ENCODE measurements around the gene OSBPL3. TPM values are rescaled to one million over a fixed set of nuclear protein-coding genes. Genes with fewer than 3 reads are reported as not detected.

Gene OSBPL3
- total RNA-seq, 1 experiment from 2014 or later, result 45.1 TPM

- TF ChIP-seq CTCF (IDR thresholded peaks at IDR 0.05; ENCODE audit: insufficient read depth in 1 of 2, low read depth in 1 of 2, low read length in 1 of 2, severe bottlenecking in 1 of 2, unreplicated experiment in 1 of 2), result no peak
- Mint-ChIP-seq H3K4me3 (ENCODE audit: unreplicated experiment) (no peak overlapping the region), H3K27me3 (ENCODE audit: insufficient read depth, unreplicated experiment) (no peaks in the 10 kb centered on the region), H3K9me3 (ENCODE audit: unreplicated experiment) (no peaks in the 10 kb centered on the region), H3K4me1 (ENCODE audit: low read depth, unreplicated experiment) (peaks cover 12% of the 10 kb centered on the region), H3K36me3 (ENCODE audit: insufficient read depth, unreplicated experiment) (peaks cover 25% of the 10 kb centered on the region), H3K27ac (ENCODE audit: unreplicated experiment) (no peak overlapping the region)
- Histone ChIP-seq H3K4me3 (ENCODE audit: low read depth, low read length) (no peak overlapping the region), H3K27me3 (replicated peaks; ENCODE audit: control insufficient read depth, insufficient read depth, low read length) (no peaks in the 10 kb centered on the region), H3K36me3 (ENCODE audit: control insufficient read depth, insufficient read depth, low read length) (peaks cover 4% of the 10 kb centered on the region), H3K9me3 (no peaks in the 10 kb centered on the region), H3K4me1 (0 out of 2 replicates have a peak, but pooled peaks cover 5% of the 10 kb centered on the region)
- intact Hi-C loops (cut with micrococcal nuclease; ENCODE audit: unreplicated experiment), result no loop called here
- no TSS peak for BruUV-seq (replicated peaks)
- DNase-seq, result no peak
- CTCF ChIA-PET, result no interaction called here
- POLR2A ChIA-PET, result no interaction called here
Measured at GRCh38 chr7:24848878-24849277, 131.1 kb downstream of the OSBPL3 start.

- no TSS peak for BruUV-seq (replicated peaks)
- peaks cover 26% of the 10 kb centered on the region for H3K36me3 Mint-ChIP-seq (ENCODE audit: insufficient read depth, unreplicated experiment)
- H3K9me3 ChIP-seq, result no peaks in the 10 kb centered on the region
- no peak for DNase-seq
- CTCF ChIA-PET, result no interaction called here
- H3K9me3 Mint-ChIP-seq (ENCODE audit: unreplicated experiment), result no peaks in the 10 kb centered on the region
- intact Hi-C loops (cut with micrococcal nuclease; ENCODE audit: unreplicated experiment), result no loop called here
- no peaks in the 10 kb centered on the region for H3K27me3 ChIP-seq (replicated peaks; ENCODE audit: control insufficient read depth, insufficient read depth, low read length)
- no peak for TF ChIP-seq CTCF (IDR thresholded peaks at IDR 0.05; ENCODE audit: insufficient read depth in 1 of 2, low read depth in 1 of 2, low read length in 1 of 2, severe bottlenecking in 1 of 2, unreplicated experiment in 1 of 2)
- H3K4me1 Mint-ChIP-seq (ENCODE audit: low read depth, unreplicated experiment), result peaks cover 23% of the 10 kb centered on the region
- no peak overlapping the region for H3K4me3 ChIP-seq (ENCODE audit: low read depth, low read length)
- H3K36me3 ChIP-seq (ENCODE audit: control insufficient read depth, insufficient read depth, low read length), result peaks cover 4% of the 10 kb centered on the region
- no peaks in the 10 kb centered on the region for H3K27me3 Mint-ChIP-seq (ENCODE audit: insufficient read depth, unreplicated experiment)
- POLR2A ChIA-PET, result no interaction called here
- H3K27ac Mint-ChIP-seq (ENCODE audit: unreplicated experiment), result no peak overlapping the region
- H3K4me3 Mint-ChIP-seq (ENCODE audit: unreplicated experiment), result no peak overlapping the region
- peaks cover 5% of the 10 kb centered on the region; the same call in 1 of the 2 replicates for H3K4me1 ChIP-seq
Measured at GRCh38 chr7:24847754-24848153, 132.2 kb downstream of the OSBPL3 start.

- no peaks in the 10 kb centered on the region for H3K27me3 ChIP-seq (replicated peaks; ENCODE audit: control insufficient read depth, insufficient read depth, low read length)
- no peak overlapping the region for H3K4me3 ChIP-seq (ENCODE audit: low read depth, low read length)
- Mint-ChIP-seq H3K9me3 (ENCODE audit: unreplicated experiment) (no peaks in the 10 kb centered on the region), H3K27ac (ENCODE audit: unreplicated experiment) (no peak overlapping the region), H3K27me3 (ENCODE audit: insufficient read depth, unreplicated experiment) (no peaks in the 10 kb centered on the region), H3K36me3 (ENCODE audit: insufficient read depth, unreplicated experiment) (peaks cover 25% of the 10 kb centered on the region), H3K4me3 (ENCODE audit: unreplicated experiment) (no peak overlapping the region), H3K4me1 (ENCODE audit: low read depth, unreplicated experiment) (peaks cover 26% of the 10 kb centered on the region)
- peaks cover 7% of the 10 kb centered on the region; the same call in 1 of the 2 replicates for H3K4me1 ChIP-seq
- no peak for TF ChIP-seq CTCF (IDR thresholded peaks at IDR 0.05; ENCODE audit: insufficient read depth in 1 of 2, low read depth in 1 of 2, low read length in 1 of 2, severe bottlenecking in 1 of 2, unreplicated experiment in 1 of 2)
- no peaks in the 10 kb centered on the region for H3K9me3 ChIP-seq
- no TSS peak for BruUV-seq (replicated peaks)
- DNase-seq, result no peak
- intact Hi-C loops (cut with micrococcal nuclease; ENCODE audit: unreplicated experiment), result no loop called here
- ChIA-PET POLR2A (no interaction called here), CTCF (no interaction called here)
- H3K36me3 ChIP-seq (ENCODE audit: control insufficient read depth, insufficient read depth, low read length), result no peaks in the 10 kb centered on the region; the same call in 1 of the 2 replicates
Measured at GRCh38 chr7:24843821-24844434, 136.1 kb downstream of the OSBPL3 start.
